Skeletal muscle tissue (tissue), 5 donors: ENCODE data around the gene SQSTM1. TPM values are rescaled to one million over a fixed set of nuclear protein-coding genes. Genes with fewer than 3 reads are reported as not detected.

ENCODE experiments used
- H3K27ac ChIP-seq: one replicate; pipeline ENCODE4 v1.7.0; 2013; ENCODE audit warnings: mild to moderate bottlenecking, low read depth, low read length, inconsistent platforms
- H3K27me3 ChIP-seq, 3 donors: one replicate each; pipeline ENCODE4 v1.7.0; 2013; ENCODE audit warnings: low read length in 3 of 3; ENCODE audit not compliant: control insufficient read depth in 3 of 3, insufficient read depth in 3 of 3
- H3K36me3 ChIP-seq, 3 donors: one replicate each; pipeline ENCODE4 v1.7.0; 2013; ENCODE audit warnings: low read length in 3 of 3; ENCODE audit not compliant: control insufficient read depth in 3 of 3, insufficient read depth in 3 of 3
- H3K4me1 ChIP-seq, 3 donors: one replicate each; pipeline ENCODE4 v1.7.0; 2013; ENCODE audit warnings: low read length in 3 of 3, mild to moderate bottlenecking in 3 of 3; ENCODE audit not compliant: control insufficient read depth in 3 of 3, insufficient read depth in 3 of 3
- H3K4me3 ChIP-seq, 3 donors: one replicate each; pipeline ENCODE4 v1.7.0; 2013; ENCODE audit warnings: low read length in 3 of 3
- H3K9ac ChIP-seq, 3 donors: one replicate each; pipeline ENCODE4 v1.7.0; 2013; ENCODE audit warnings: low read length in 3 of 3, mild to moderate bottlenecking in 3 of 3, moderate library complexity in 2 of 3, low read depth in 1 of 3
- H3K9me3 ChIP-seq, 3 donors: one replicate each; pipeline ENCODE4 v1.7.0; 2013; ENCODE audit warnings: low read length in 3 of 3; ENCODE audit not compliant: control insufficient read depth in 3 of 3
- small RNA-seq: library from RNA; depleted of rRNA; stranded (forward); fragments of <200 nt; gene quantifications from one replicate; pipeline ENCODE3, GENCODE V24; 2014
- total RNA-seq: library from RNA; depleted of rRNA; stranded (reverse); fragments of >200 nt; gene quantifications from one replicate; pipeline ENCODE4 v1.2.3, GENCODE V29; 2014
- donor health status: Osteomylitis.

SQSTM1 gene
- total RNA-seq, 1 donor from 2014 or later: 54.8 TPM

- no peak overlapping the region for H3K27ac ChIP-seq
- peaks cover 2 to 8% (median 6%) of the 10 kb centered on the region in 3 donors for H3K9me3 ChIP-seq
- no peak overlapping the region for H3K4me3 ChIP-seq
- H3K4me1 ChIP-seq: peaks cover 13 to 27% (median 22%) of the 10 kb centered on the region in 3 donors
- peaks cover 48 to 55% (median 50%) of the 10 kb centered on the region in 3 donors for H3K36me3 ChIP-seq
- peak overlapping the region in 1 of 3 donors; percentile 62 for H3K9ac ChIP-seq
- H3K27me3 ChIP-seq: no peaks in the 10 kb centered on the region
These were observed 64.9 kb downstream of the SQSTM1 start for GRCh38 chr5:179885491-179886090.

- Histone ChIP-seq H3K27ac (no peak overlapping the region), H3K36me3 (peaks cover 55 to 62% (median 56%) of the 10 kb centered on the region in 3 donors), H3K9ac (peak overlapping the region in 1 of 3 donors; percentile 62), H3K4me3 (no peak overlapping the region), H3K27me3 (no peaks in the 10 kb centered on the region), H3K9me3 (peaks cover 2 to 8% (median 6%) of the 10 kb centered on the region in 3 donors), H3K4me1 (peaks cover 13 to 23% (median 22%) of the 10 kb centered on the region in 3 donors)
These were observed 65.6 kb downstream of the SQSTM1 start for GRCh38 chr5:179886190-179886911.

- no peaks in the 10 kb centered on the region for H3K27me3 ChIP-seq
- no peak overlapping the region for H3K9ac ChIP-seq
- no peak overlapping the region for H3K4me3 ChIP-seq
- H3K36me3 ChIP-seq: peaks cover 62 to 70% (median 63%) of the 10 kb centered on the region in 3 donors
- H3K4me1 ChIP-seq: peaks cover 13 to 23% (median 22%) of the 10 kb centered on the region in 3 donors
- H3K27ac ChIP-seq: peak overlapping the region; percentile 10
- peaks cover 2 to 8% (median 6%) of the 10 kb centered on the region in 3 donors for H3K9me3 ChIP-seq
These were observed 66.4 kb downstream of the SQSTM1 start for GRCh38 chr5:179887095-179887494.

Small RNA genes within 50 kb of the gene (small RNA-seq; reads per million reads assigned to genes)
- gene MIR1229: not detected
- gene RF00019: not detected

Other genes starting within 250 kb of the SQSTM1 start
- gene HNRNPH1, start 197.2 kb upstream of the SQSTM1 start, total RNA-seq: 430 TPM
- gene CBY3, start 139.9 kb upstream of the SQSTM1 start, total RNA-seq: not detected
- gene CANX, start 121.9 kb upstream of the SQSTM1 start, total RNA-seq: 259 TPM
- gene MAML1, start 88.1 kb upstream of the SQSTM1 start, total RNA-seq: 7.8 TPM
- gene LTC4S, start 26.9 kb upstream of the SQSTM1 start, total RNA-seq: 3.7 TPM
- 32.4 TPM for gene MGAT4B, start 14.0 kb upstream of the SQSTM1 start, total RNA-seq
- gene MRNIP, start 37.9 kb downstream of the SQSTM1 start, total RNA-seq: 21.4 TPM
- gene TBC1D9B, start 87.0 kb downstream of the SQSTM1 start, total RNA-seq: 32.9 TPM